Keratinocyte (primary cell): ENCODE data around the gene TRAPPC6A. TPM values are rescaled to one million over a fixed set of nuclear protein-coding genes. Genes with fewer than 3 reads are reported as not detected.

Experiments
- DNase-seq: peaks from one replicate; pipeline ENCODE4 v3.0.0-alpha.2; 2011; ENCODE audit warnings: low read depth, missing footprints, low spot score
- FAIRE-seq: peaks from 2 replicates; lab custom pipeline; 2011; peaks lifted over from hg19 to GRCh38; lab: Jason Lieb, UNC
- H2AFZ ChIP-seq: 2 replicates; pipeline ENCODE4 v1.6.0; 2012; ENCODE audit warnings: low read length, control low read depth, inconsistent platforms; ENCODE audit not compliant: control insufficient read depth
- H3K27ac ChIP-seq: 2 replicates; pipeline ENCODE4 v1.5.1; 2011; ENCODE audit warnings: low read length; ENCODE audit not compliant: control insufficient read depth, insufficient read depth
- H3K27me3 ChIP-seq: 3 replicates; pipeline ENCODE4 v1.6.0; 2011; ENCODE audit warnings: low read length; ENCODE audit not compliant: control insufficient read depth, insufficient read depth; ENCODE audit errors: extremely low read depth
- H3K36me3 ChIP-seq, 2 experiments: 2 replicates in 1 of 2; 3 replicates in 1 of 2; pipeline ENCODE4 v1.5.1; 2011; ENCODE audit warnings: low read length in 2 of 2, mild to moderate bottlenecking in 1 of 2; ENCODE audit not compliant: control insufficient read depth in 2 of 2, insufficient read depth in 2 of 2; ENCODE audit errors: extremely low read depth in 1 of 2
- H3K4me1 ChIP-seq: 3 replicates; pipeline ENCODE4 v1.5.1; 2011; ENCODE audit warnings: low read length; ENCODE audit not compliant: control insufficient read depth, insufficient read depth; ENCODE audit errors: extremely low read depth
- H3K4me2 ChIP-seq: 3 replicates; pipeline ENCODE4 v1.6.0; 2011; ENCODE audit warnings: low read depth, low read length; ENCODE audit not compliant: control insufficient read depth, insufficient read depth; ENCODE audit errors: extremely low read depth
- H3K4me3 ChIP-seq, 3 experiments: fragments of 200-600 bp in 1 of 3; sonication (generic) in 1 of 3; 2 replicates in 2 of 3; 3 replicates in 1 of 3; pipeline ENCODE4 v1.5.1; 2011 to 2016; ENCODE audit warnings: low read length in 3 of 3, mild to moderate bottlenecking in 3 of 3, control low read depth in 2 of 3, inconsistent platforms in 1 of 3, low read depth in 1 of 3, mixed read lengths in 1 of 3, mixed run types in 1 of 3, moderate library complexity in 1 of 3; ENCODE audit not compliant: control insufficient read depth in 2 of 3, insufficient read depth in 2 of 3; ENCODE audit errors: extremely low read depth in 1 of 3
- H3K79me2 ChIP-seq: 2 replicates; pipeline ENCODE4 v1.6.0; 2012; ENCODE audit warnings: low read length; ENCODE audit not compliant: control insufficient read depth, insufficient read depth
- H3K9ac ChIP-seq: 3 replicates; pipeline ENCODE4 v1.6.0; 2011; ENCODE audit warnings: low read length; ENCODE audit not compliant: control insufficient read depth, insufficient read depth; ENCODE audit errors: extremely low read depth
- H3K9me1 ChIP-seq: 3 replicates; pipeline ENCODE4 v1.6.0; 2011; ENCODE audit warnings: low read length; ENCODE audit not compliant: control insufficient read depth, insufficient read depth; ENCODE audit errors: extremely low read depth
- H3K9me3 ChIP-seq: 2 replicates; pipeline ENCODE4 v1.5.1; 2012; ENCODE audit warnings: low read depth, low read length; ENCODE audit not compliant: control insufficient read depth
- H4K20me1 ChIP-seq: 3 replicates; pipeline ENCODE4 v1.6.0; 2011; ENCODE audit warnings: low read length; ENCODE audit not compliant: control insufficient read depth, insufficient read depth; ENCODE audit errors: extremely low read depth
- EZH2 ChIP-seq: IDR thresholded peaks from one replicate; pipeline ENCODE4 v1.6.1; 2012; ENCODE audit warnings: inconsistent platforms, mild to moderate bottlenecking, low read length, moderate library complexity
- dilution Hi-C: fragments of 300-500 bp; cut with MboI; formaldehyde crosslinking; loops from one replicate; pipeline ENCODE4 v1.7.0; 2020; ENCODE audit warnings: low sequenced_read_pairs; ENCODE audit not compliant: extremely low pct_ligation_motif_present
- polyA plus RNA-seq, 5 experiments: library from polyadenylated mRNA; depleted of rRNA in 3 of 5; stranded (reverse) in 3 of 5; stranded (forward) in 1 of 5; unstranded in 1 of 5; fragments of >200 nt; gene quantifications; 1 replicate in 1 of 5; 2 replicates in 3 of 5; 3 replicates in 1 of 5; pipeline versions ENCODE4 v1.2.1 to v1.2.3, GENCODE V29; 2011 to 2012; ENCODE audit warnings: missing spikeins in 2 of 5, low read depth in 1 of 5, low replicate concordance in 1 of 5
- TF ChIP-seq, protein P1 (sequence below), 3 experiments: IDR thresholded peaks in 1 of 3; conservative IDR thresholded peaks in 1 of 3; optimal IDR thresholded peaks in 1 of 3; 2 replicates in 2 of 3; 3 replicates in 1 of 3; pipeline versions ENCODE3 to v1.5.1; 2011; ENCODE audit warnings: low read length in 3 of 3, mild to moderate bottlenecking in 3 of 3, moderate library complexity in 2 of 3, control low read depth in 1 of 3, inconsistent platforms in 1 of 3; ENCODE audit not compliant: insufficient read depth in 2 of 3; ENCODE audit errors: extremely low read depth in 1 of 3

TRAPPC6A gene
- polyA plus RNA-seq, 1 donor (not counting 4 experiments of a cell fraction or from before 2014, with no cell fraction given) = 4.7 TPM

DNA sequence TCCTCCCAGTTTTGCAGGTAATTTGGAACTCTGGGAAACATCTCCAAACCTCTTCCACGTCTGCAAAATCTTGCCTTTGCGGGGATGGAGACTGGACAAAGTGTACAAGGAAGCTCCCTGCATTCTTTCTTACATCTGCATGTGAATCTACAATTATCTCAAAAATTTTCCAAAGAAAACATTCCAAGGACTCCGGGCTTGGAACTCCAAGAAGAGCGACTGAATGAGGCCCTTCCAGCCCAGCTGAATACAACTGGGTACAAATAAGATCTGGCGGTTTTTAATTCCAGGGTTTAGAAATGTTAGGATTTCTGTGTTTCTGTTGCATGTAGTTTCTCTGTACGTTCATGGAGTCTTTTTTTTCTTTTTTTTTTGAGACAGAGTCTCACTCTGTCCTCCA, 38.6 kb upstream of the TRAPPC6A start:
- Histone ChIP-seq H2AFZ (no peak overlapping the region), H3K9me1 (no peaks in the 10 kb centered on the region), H3K4me3 (no peak overlapping the region), H3K27ac (no peak overlapping the region), H3K9ac (no peak overlapping the region), H3K27me3 (no peaks in the 10 kb centered on the region), H3K9me3 (no peaks in the 10 kb centered on the region), H4K20me1 (no peaks in the 10 kb centered on the region), H3K36me3 (no peaks in the 10 kb centered on the region), H3K4me2 (no peak overlapping the region), H3K4me1 (peaks cover 16% of the 10 kb centered on the region), H3K79me2 (no peaks in the 10 kb centered on the region)
- DNase-seq (no peak), FAIRE-seq (no peak)
- TF ChIP-seq, protein P1, sequence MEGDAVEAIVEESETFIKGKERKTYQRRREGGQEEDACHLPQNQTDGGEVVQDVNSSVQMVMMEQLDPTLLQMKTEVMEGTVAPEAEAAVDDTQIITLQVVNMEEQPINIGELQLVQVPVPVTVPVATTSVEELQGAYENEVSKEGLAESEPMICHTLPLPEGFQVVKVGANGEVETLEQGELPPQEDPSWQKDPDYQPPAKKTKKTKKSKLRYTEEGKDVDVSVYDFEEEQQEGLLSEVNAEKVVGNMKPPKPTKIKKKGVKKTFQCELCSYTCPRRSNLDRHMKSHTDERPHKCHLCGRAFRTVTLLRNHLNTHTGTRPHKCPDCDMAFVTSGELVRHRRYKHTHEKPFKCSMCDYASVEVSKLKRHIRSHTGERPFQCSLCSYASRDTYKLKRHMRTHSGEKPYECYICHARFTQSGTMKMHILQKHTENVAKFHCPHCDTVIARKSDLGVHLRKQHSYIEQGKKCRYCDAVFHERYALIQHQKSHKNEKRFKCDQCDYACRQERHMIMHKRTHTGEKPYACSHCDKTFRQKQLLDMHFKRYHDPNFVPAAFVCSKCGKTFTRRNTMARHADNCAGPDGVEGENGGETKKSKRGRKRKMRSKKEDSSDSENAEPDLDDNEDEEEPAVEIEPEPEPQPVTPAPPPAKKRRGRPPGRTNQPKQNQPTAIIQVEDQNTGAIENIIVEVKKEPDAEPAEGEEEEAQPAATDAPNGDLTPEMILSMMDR (optimal IDR thresholded peaks at IDR 0.05 in 1 of 3, IDR thresholded peaks at IDR 0.05 in 1 of 3, conservative IDR thresholded peaks at IDR 0.05 in 1 of 3; ENCODE audit: extremely low read depth in 1 of 3, insufficient read depth in 2 of 3, low read length in 3 of 3) = no peak
- no peak for TF ChIP-seq EZH2
- dilution Hi-C loops = no loop called here

DNA sequence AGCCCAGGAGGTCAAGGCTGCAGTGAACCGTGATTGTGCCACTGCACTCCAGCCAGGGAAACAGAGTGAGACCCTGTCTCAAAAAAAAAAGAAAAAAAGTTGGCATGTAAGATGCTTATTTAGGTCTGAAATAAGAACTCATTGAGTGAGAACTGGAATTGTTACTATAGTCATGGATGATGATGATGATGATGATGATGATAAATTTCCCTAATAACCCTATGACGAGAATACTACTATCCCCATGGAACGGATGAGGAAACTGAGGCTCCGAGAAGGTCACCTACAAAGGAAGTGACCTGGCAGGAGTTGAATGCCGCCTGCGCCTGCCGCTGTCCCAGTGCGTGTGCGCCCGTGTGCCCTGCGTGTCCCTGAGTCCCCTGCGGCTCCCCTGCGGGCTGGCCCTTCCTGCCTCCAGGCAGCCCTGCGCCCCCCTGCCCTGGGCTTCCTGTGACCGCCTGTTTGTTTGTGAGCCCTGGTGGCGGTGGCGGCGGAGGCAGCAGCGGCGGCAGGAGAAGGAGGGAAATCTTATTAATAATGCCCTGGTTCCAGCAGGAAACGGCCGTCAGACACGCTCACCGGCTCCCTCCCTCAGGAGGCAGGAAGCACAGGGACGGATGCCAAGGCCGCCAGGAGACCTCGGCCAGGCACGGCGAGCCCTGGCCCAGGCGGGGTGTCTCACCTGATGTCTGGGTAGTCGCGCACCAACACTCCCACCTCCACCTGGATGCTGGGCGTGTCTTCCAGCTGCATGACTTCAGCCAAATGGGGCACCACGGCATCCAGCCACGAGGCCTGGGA, 37.6 kb upstream of the TRAPPC6A start:
- Histone ChIP-seq H3K36me3 (no peaks in the 10 kb centered on the region), H3K4me1 (peaks cover 17% of the 10 kb centered on the region), H3K79me2 (no peaks in the 10 kb centered on the region), H3K9me1 (no peaks in the 10 kb centered on the region), H3K9me3 (no peaks in the 10 kb centered on the region), H3K4me2 (peak overlapping the region; percentile 75), H2AFZ (peak overlapping the region; percentile 81), H3K27me3 (no peaks in the 10 kb centered on the region), H3K4me3 (no peak overlapping the region), H3K27ac (no peak overlapping the region), H3K9ac (peak overlapping the region; percentile 50), H4K20me1 (no peaks in the 10 kb centered on the region)
- FAIRE-seq (no peak), DNase-seq (no peak)
- TF ChIP-seq EZH2 = no peak
- TF ChIP-seq, protein P1 (optimal IDR thresholded peaks at IDR 0.05 in 1 of 3, IDR thresholded peaks at IDR 0.05 in 1 of 3, conservative IDR thresholded peaks at IDR 0.05 in 1 of 3; ENCODE audit: extremely low read depth in 1 of 3, insufficient read depth in 2 of 3, low read length in 3 of 3) = no peak
- dilution Hi-C loops = no loop called here
